Mesothelial cell of epicardium (in vitro differentiated cells): ENCODE data around the gene YTHDF1. TPM values are rescaled to one million over a fixed set of nuclear protein-coding genes. Genes with fewer than 3 reads are reported as not detected.

Experiments used
- DNase-seq, 2 experiments: peaks; one replicate each; pipeline ENCODE4 v3.0.0; 2021; ENCODE audit warnings: low spot score in 2 of 2; ENCODE audit not compliant: unreplicated experiment in 2 of 2
- H3K27ac Mint-ChIP-seq: 2 replicates; pipeline ENCODE4 v1.8.0; 2021; ENCODE audit warnings: mixed read lengths
- H3K27me3 Mint-ChIP-seq: 2 replicates; pipeline ENCODE4 v1.8.0; 2021; ENCODE audit warnings: low read depth, mixed read lengths
- H3K36me3 Mint-ChIP-seq: 2 replicates; pipeline ENCODE4 v1.8.0; 2021; ENCODE audit warnings: mixed read lengths
- H3K4me1 Mint-ChIP-seq: 2 replicates; pipeline ENCODE4 v1.8.0; 2021; ENCODE audit warnings: mixed read lengths
- H3K4me3 Mint-ChIP-seq: 2 replicates; pipeline ENCODE4 v1.8.0; 2021; ENCODE audit warnings: mild to moderate bottlenecking, moderate library complexity, mixed read lengths
- H3K9me3 Mint-ChIP-seq: 2 replicates; pipeline ENCODE4 v1.8.0; 2021; ENCODE audit warnings: mixed read lengths
- total RNA-seq: library from RNA; stranded (reverse); gene quantifications from 3 replicates; pipeline ENCODE4 v1.2.1, GENCODE V29; 2021
- TF ChIP-seq, protein P1 (sequence below): fragments of 200-600 bp; sonication (generic); IDR thresholded peaks from one replicate; pipeline ENCODE4 v1.5.0; 2021; ENCODE audit warnings: antibody characterized with exemption; ENCODE audit not compliant: unreplicated experiment

YTHDF1 gene
- total RNA-seq, 1 donor from 2014 or later = 49.3 TPM

DNA sequence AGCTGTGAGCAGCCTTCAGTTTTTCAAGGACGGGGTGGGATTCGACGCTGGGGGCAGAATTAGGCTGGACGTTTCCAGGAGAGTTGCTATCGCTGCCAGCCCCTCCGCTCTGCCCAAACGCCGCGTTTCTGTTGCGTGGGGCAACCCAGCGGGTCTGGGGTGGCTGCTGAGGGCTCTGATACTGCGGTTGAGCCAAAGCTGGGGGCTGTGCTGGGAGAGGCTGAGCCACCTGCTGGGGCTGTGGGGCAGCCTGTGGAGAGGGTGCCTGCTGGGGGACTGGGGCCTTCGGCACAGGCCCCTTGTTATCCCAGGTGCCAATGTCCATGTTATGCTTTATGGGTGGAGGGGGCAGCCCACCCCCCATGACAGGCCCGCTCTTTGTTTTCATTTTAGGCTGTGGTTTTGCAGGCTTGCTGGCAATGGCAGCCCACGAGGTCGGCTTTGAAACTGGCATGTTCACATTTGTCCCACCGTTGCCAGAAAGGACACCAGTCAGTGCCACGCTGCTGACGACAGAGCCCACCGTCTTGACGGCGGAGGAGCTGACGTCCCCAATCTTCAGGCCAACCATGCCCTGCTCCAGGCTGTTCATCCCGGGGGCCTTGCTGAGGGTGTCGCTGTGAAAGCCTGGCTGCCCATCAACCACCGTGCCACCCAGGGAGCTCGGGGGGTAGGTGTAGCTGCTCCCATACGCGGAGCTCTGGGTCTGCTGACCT lies 13.0 kb downstream of the YTHDF1 start:
- Mint-ChIP-seq H3K4me1 (peaks cover 6% of the 10 kb centered on the region), H3K27me3 (no peaks in the 10 kb centered on the region), H3K27ac (no peak overlapping the region), H3K9me3 (no peaks in the 10 kb centered on the region), H3K4me3 (no peak overlapping the region), H3K36me3 (peaks cover 26% of the 10 kb centered on the region)
- TF ChIP-seq, protein P1, sequence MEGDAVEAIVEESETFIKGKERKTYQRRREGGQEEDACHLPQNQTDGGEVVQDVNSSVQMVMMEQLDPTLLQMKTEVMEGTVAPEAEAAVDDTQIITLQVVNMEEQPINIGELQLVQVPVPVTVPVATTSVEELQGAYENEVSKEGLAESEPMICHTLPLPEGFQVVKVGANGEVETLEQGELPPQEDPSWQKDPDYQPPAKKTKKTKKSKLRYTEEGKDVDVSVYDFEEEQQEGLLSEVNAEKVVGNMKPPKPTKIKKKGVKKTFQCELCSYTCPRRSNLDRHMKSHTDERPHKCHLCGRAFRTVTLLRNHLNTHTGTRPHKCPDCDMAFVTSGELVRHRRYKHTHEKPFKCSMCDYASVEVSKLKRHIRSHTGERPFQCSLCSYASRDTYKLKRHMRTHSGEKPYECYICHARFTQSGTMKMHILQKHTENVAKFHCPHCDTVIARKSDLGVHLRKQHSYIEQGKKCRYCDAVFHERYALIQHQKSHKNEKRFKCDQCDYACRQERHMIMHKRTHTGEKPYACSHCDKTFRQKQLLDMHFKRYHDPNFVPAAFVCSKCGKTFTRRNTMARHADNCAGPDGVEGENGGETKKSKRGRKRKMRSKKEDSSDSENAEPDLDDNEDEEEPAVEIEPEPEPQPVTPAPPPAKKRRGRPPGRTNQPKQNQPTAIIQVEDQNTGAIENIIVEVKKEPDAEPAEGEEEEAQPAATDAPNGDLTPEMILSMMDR = no peak
- no peak for DNase-seq

DNA sequence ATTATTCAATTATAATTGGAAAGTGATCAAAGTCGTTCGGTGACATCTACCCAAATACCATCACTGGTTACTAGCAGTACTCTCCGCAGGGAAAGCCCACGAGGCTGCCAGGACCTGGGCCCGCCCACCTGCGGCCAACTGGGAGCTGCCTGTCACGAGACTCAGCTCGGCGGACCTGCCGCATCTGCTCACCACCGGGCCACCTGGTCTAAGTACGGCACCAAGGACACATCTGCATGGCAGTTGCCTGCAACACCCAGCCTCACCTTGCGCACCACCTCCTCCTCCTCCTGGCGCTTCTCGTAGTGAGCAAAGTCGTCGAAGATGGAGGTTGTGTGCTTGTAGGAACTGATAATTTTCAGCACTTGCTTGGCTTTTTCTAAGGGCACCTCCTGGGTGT lies 13.9 kb downstream of the YTHDF1 start:
- Mint-ChIP-seq H3K36me3 (peaks cover 23% of the 10 kb centered on the region), H3K9me3 (no peaks in the 10 kb centered on the region), H3K4me1 (peaks cover 6% of the 10 kb centered on the region), H3K27me3 (no peaks in the 10 kb centered on the region), H3K27ac (no peak overlapping the region), H3K4me3 (no peak overlapping the region)
- no peak for DNase-seq
- TF ChIP-seq, protein P1 = no peak

DNA sequence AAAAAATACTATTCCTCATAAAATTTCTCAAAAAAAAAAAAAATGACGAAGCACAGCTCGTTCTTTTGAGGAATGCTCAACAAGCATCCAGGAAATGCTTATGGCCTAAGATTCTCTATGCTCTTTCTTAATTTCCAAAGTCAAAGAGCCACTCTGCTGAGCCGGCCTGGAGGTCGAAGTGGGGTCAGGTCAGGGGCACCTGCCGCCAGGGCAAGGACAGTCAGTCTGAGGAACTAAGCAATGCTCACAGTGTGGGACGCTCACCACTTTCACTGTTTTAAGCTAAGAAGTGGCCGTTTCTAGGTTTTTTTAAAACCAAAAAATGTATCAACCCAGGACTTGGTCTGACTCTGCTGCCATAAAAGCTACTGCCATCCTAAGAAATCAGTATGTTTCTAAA lies 17.3 kb downstream of the YTHDF1 start:
- TF ChIP-seq, protein P1 = no peak
- Mint-ChIP-seq H3K4me1 (peaks cover 6% of the 10 kb centered on the region), H3K4me3 (no peak overlapping the region), H3K9me3 (no peaks in the 10 kb centered on the region), H3K27ac (no peak overlapping the region), H3K27me3 (no peaks in the 10 kb centered on the region), H3K36me3 (peaks cover 33% of the 10 kb centered on the region)
- DNase-seq = no peak

DNA sequence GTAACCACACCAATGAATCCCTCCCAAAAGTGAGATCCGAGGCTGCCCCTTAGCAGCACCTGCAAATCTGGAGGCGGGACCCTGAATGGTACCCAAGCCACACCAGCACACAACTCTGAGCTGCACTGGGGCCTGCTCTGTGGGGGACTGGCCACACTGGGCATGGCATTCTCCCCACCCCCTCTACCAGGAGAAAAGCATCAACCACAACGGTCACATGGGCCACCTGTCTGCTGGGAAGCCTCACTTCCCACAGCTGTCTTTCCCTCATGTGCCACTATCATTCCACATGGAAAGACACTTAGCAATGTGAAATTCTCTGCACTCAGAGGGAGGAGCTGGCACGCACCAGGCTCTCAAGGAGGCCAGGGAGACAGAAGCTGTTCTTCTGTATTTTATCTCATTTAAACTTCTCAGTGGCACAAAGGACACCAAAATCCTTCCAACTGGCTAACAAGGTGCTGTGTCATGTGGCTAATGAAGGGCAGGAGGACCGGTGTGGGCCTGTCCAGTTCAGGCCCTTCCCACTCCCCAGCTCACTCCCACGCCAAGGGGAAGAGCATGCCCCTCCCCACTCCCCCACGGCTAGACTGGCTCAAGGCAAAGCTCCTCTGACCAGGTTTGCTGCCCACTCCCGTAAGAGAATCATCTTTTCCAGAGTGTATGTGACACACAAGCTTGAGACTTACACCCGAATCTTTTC lies 19.0 kb downstream of the YTHDF1 start:
- no peaks in the 10 kb centered on the region for H3K9me3 Mint-ChIP-seq
- H3K27ac Mint-ChIP-seq = no peak overlapping the region

DNA sequence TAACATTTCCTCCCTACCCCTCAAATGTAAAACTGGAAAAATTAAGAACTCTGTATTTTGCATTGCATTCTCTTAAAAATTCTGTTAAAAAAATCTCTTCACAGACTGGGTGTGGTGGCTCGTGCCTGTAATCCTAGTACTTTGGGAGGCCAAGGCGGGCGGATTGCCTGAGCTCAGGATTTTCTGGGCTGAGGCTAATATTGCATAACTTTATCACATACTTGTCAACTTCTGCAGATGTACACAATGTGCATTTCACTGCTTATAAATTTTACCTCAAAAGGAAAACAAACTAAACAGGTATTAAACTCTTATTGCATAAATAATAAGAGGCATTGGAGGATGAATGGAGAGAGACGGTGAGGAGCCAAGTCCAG lies 21.1 kb downstream of the YTHDF1 start:
- H3K4me1 Mint-ChIP-seq = peaks cover 6% of the 10 kb centered on the region
- TF ChIP-seq, protein P1 = no peak
- H3K27ac Mint-ChIP-seq = no peak overlapping the region

More for the DNA sequence above, 19.0 kb downstream of the YTHDF1 start:
- Mint-ChIP-seq H3K4me1 (peaks cover 6% of the 10 kb centered on the region), H3K36me3 (peaks cover 26% of the 10 kb centered on the region), H3K4me3 (no peak overlapping the region), H3K27me3 (no peaks in the 10 kb centered on the region)
- TF ChIP-seq, protein P1 = no peak
- DNase-seq = no peak

More for the DNA sequence above, 21.1 kb downstream of the YTHDF1 start:
- H3K9me3 Mint-ChIP-seq = no peaks in the 10 kb centered on the region
- H3K4me3 Mint-ChIP-seq = no peak overlapping the region
- H3K27me3 Mint-ChIP-seq = no peaks in the 10 kb centered on the region
- no peak for DNase-seq
- H3K36me3 Mint-ChIP-seq = peaks cover 18% of the 10 kb centered on the region
